T-helper 9 cell (primary cell): ENCODE results near the gene VEPH1.

Experiments used
- DNase-seq: peaks from one replicate; pipeline ENCODE4 v3.0.0-alpha.2; 2020

VEPH1 gene

DNA sequence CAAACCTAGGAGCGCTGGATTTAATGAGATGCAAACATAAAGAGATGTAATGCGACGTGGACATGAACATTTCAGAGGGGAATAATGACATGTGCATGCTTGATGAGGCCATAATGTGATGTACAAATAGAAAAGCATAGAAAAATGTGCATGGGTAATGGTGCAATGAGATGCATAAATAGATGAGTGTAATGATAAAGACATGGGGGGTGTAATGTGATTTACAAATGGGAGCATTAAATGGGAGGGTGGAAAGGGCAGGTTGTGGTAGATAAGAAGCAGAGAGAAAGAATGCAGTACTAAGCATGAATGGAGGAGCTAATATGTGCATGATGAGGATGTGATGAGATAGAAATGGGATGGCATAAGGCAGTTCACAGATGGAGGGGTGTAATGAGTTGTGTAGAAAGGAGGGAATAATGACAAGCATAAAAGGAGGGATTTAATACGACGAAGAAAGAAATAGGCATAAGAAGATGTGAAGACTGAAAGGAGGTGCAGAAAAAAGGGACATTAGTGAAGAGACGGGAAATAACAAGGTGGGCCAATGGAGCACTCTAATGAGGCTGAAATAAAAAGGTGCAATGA, 205.8 kb downstream of the VEPH1 start:
- DNase-seq: no peak

DNA sequence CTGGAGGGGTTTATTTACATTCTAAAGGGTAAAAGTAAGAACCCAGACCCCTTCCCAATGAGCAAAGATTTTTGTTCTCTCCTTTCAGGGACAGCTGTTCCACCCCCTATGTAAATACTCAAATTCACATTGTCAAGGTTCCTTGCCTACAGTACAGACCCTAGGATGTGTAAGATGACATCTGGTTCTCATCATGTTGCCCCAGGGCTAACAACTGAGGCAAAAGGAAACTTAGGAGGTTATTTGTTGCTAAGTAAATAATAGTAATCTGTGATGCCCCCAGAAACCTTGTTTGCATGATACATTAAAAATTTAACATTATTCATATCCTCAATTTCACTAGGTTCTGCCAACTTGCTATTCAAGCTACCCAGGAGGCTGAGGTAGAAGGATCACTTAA, 208.3 kb downstream of the VEPH1 start:
- DNase-seq: no peak

DNA sequence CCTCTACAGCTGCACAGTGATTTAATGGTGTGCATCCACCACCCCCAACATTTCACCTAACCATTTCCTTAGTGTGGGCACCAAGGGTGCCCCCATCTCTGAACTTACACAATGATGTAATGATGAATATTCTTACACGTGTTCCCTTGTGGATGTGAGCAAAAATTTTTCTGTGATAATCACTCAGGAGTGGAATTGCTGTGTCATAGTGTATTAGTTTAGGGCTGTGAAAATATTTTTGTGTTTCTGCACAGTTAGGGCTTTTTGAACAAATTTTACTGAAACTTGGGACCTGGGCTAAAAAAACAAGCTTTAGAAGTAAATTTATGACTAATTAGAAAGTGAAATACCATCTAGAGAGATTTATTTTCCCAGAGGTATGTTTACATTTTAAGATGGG, 208.7 kb downstream of the VEPH1 start:
- no peak for DNase-seq

- DNase-seq: no peak
These were observed 212.4 kb downstream of the VEPH1 start for GRCh38 chr3:157290766-157291165.

DNA sequence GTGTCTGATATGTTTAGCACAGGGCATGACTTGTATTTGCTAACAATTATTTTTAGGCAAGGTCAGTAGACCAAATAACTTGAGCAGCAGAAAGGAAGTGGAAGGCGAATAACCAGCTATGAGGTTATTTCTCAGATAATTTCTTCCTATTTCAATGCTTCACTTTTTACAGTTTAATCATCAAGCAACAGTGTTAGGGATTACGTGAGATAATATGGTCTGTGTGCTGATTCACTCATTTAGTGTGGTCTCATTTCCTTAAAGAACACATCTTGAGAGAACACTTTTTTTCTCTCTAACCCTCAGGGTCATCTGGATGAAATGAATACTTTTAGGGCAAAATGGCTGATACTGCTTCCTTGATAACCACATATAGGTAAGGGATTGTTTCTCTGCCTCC, 217.2 kb downstream of the VEPH1 start:
- DNase-seq: no peak

- no peak for DNase-seq
These were observed 218.1 kb downstream of the VEPH1 start for GRCh38 chr3:157285141-157285540.

- no peak for DNase-seq
These were observed 218.5 kb downstream of the VEPH1 start for GRCh38 chr3:157284688-157285087.

DNA sequence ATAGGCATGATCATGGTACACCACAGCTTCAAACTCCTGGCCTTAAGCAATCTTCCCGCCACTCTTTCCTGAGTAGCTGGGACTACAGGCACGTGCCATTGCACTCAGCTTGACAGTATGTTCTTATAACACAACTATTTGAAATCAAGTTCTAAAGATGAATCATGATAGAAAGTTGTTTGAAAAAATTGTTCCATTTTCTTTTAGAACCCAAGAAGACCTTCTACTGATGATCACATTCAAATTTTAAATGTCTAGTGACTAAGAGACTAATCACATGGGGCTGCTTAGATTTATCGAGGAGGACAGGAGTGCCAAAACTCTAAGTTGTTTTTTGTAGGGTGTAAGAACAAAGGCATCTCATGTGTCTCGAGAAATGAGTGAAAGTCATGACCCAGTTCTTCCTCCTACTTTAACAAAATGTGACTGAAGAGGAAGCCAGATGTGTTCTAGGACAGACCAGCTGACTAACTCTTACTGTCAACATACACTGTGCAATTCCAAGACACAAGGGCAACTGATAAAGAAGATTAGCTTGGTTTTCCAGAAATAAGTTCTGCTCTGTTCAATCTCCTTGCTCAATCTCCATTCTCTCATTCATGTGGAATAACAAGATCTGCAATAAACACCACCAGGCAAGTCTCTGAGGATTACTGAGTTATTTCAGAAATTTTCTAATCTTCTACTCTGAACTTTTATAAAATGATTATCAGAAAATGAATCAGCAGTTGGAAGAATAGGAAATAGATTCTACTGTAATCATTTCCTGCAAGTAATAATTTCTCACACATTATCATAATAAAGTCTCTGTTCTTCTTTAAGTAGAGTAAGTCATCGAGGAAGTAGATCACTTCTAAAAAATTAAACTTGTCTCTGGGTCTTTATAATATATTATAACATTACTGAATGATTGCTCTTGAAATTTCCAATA, 220.7 kb downstream of the VEPH1 start:
- no peak for DNase-seq

DNA sequence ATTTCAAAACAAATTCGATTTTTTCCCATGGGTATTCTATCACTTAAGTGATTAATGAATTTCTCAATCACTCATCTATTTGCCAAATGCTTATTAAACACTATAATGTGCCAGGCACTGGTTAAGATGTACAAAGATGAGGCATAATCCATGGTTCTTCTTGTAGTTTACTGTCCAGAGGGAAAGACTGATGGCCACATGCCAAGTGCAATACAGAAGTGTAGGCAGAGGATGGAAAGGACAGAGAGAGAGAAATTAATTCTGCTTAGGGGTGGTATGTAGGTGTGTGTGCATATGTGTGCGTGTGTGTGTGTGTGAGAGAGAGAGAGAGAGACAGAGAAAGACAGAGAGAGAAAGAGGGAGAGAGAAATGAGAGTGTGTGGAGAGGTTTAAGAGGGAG, 222.4 kb downstream of the VEPH1 start:
- DNase-seq: no peak

GRCh38 chr3:157280354-157280753, 222.9 kb downstream of the VEPH1 start:
- no peak for DNase-seq

- DNase-seq: no peak
These were observed 224.0 kb downstream of the VEPH1 start for GRCh38 chr3:157279237-157279636.

DNA sequence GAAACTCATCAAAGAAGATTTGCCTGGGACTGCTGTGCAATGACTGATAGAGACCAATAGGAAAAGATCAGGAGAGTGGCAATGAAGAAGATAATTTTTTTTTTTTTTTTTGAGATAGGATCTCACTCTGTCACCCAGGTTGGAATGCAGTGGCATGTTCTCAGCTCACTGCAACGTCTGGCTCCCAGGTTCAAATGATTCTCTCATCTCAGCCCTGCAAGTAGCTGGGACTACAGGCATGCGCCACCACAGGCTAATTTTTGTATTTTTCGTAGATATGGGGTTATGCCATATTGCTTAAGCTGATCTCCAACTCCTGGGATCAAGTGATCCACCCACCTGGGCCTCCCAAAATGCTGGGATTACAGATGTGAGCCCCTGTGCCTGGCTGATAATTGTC, 226.4 kb downstream of the VEPH1 start:
- DNase-seq: no peak

- no peak for DNase-seq
These were observed 227.4 kb downstream of the VEPH1 start for GRCh38 chr3:157275832-157276231.

DNA sequence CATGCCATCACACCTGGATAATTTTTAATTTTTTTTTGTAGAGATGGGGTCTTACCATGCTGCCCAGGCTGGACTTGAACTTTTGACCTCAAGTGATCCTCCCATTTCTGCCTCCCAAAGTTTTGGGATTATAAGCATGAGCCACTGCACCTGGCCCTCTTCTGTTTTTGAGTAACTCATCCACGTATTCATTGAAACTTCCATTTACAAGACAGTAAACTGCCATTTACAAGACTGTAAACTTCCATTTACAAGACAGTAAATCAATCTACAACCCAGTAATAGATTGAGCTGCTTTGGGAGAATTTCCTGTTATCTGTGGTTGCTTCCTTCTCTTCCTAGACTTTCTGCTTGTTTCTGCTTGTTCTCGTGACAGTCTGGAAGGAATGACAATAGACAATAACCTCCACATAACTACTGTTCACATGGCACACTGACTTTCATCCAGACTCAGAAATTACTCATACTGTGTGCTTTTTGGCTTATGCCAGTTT, 228.5 kb downstream of the VEPH1 start:
- DNase-seq: no peak

DNA sequence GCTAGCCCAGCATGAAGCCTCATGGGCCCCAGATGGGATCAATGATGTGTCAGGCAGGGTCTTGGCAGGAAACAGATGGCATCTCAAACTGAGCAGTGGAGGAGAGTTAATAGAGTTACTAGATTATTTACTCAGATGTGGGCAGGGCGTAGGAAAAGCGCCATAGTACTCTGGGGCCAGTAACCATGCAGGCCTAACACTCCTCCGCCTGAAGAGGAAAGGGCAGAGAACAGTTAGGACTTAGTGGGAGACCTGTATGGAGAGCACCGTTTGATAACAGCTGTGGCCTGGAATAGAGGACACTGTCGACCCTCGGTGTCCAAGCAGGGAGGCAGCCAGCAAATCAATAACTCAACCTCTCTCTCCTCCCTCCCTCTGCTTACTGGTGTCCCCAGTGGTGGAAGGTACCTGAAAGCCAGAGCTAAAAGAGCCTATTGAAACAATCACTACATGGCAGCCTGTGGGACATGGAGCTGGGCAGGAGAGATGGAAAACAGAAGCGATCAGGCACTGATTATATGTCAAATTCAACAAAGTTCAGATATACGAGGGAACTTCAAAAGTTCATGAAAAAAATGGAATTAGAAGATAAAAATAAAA, 231.8 kb downstream of the VEPH1 start:
- DNase-seq: no peak

GRCh38 chr3:157268026-157268425, 235.2 kb downstream of the VEPH1 start:
- DNase-seq: no peak

DNA sequence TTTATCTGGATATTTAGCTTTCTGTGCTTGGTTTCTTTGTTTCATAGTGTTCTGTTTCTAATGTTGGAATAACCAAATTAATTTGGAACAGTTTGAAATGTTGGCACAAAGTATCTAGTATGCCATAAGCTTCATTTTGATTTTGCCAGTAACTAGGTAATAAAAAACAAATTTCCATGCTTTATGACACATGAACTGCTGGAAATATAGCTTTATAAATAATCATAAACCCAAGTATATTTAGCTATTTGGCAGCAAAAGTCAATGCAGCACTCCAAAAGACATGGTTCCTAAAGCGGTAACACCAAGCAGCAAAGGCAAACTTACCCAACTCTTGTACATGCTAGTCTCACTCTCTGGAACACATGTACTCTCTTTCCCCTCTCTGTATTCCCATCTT, 237.3 kb downstream of the VEPH1 start:
- DNase-seq: no peak

GRCh38 chr3:157263027-157263426, 240.2 kb downstream of the VEPH1 start:
- no peak for DNase-seq

GRCh38 chr3:157261000-157261399, 242.2 kb downstream of the VEPH1 start:
- DNase-seq: no peak

DNA sequence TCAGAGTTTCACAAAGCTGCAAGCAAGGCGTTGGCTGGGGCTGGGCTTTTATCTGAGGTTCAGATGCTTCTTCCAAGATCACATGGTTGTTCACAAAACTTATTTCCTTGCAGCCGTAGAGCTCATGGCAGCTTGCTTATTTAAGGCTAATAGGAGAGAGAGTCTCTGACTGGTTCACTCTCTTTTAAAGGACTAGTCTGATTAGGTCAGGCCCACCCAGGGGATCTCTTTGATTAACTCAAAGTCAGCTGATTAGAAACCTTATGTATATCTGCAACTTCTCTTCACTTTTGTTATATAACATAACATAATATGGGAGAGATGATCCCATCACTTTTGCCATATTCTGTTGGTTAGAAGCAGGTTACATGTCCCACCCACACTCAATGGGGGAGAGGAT, 243.4 kb downstream of the VEPH1 start:
- DNase-seq: no peak

DNA sequence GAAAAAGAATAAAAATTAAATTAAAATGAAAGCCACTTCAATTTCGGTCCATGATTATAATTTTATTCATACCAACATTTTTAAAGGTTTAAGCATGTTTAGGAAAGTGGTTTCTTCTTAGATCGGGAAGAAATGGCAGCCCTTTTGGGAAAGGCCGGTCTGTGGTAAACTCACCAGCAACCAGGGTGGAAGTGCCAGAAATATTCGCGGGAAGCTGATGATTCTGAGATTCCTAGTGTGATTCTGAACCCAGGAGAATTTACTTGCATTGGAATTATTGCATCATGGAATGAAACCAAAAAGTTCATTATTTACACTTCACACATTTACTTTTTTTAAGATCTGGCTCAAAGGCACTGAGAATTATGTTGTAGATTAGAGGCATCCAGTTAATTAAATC, 246.1 kb downstream of the VEPH1 start:
- DNase-seq: no peak

DNA sequence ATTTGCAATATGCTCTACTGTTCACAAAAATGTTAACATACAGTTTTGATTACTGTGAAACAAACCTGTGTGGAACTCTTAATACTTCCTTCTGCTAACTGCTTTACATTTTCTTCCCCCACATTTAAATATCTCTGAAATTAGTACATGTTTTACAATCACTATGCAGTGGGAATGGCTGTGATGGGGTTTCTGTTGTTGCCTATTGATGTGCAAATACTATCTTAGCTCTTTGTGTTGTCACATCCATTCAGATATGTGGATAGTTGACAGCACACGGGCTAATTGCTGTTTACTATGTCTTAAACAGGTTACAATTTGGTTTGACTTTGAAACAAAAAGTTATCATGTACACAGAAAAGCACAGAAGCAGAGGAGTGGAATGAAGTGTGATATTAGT, 247.4 kb downstream of the VEPH1 start:
- DNase-seq: no peak

- DNase-seq: no peak
These were observed 251.5 kb downstream of the VEPH1 start for GRCh38 chr3:157251685-157252084.

DNA sequence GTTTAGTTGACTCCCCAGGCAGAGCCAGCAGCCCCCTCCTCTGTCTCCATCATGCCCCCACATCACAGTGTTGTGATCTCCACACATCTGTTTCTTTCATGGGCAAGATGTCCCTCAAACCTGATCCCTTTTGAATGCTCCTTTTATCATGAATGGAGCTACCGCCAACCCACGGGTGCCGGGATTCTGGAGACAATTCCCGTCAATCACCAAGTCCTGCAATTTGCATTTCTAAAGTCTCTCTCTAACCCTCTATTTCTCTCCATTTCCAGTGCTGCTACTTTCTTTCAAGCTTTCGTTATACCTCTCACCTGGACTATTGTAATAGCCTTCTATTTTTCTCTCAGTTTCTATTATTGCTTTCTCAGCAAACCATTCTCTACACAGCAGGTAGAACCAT, 253.6 kb downstream of the VEPH1 start:
- DNase-seq: no peak
